ENCODE data around the gene C11orf21.

DNA sequence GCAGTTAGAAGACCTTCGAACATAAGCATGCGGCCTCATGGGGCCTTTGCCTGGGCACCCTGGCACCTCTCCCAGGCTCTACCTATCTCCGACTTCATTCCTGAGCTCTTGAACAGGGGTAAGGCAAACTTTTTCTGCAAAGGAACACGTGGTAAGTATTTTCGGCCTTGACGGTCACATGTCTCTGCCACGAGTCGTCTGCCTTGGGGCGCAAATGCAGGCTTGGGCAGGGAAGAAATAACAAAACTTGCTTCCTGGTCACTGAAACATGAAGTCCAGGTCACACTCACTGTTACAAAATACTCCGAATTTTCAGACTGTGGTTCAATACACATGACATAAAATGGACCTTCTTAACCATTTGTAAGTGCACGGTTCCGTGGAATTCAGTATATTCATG is 27.9 kb downstream of the C11orf21 start:
- no peak for TF ChIP-seq ZNF274 (IDR thresholded peaks at IDR 0.05; ENCODE audit: low read depth, low read length)
- no peak for TF ChIP-seq YY1 (IDR thresholded peaks at IDR 0.05; ENCODE audit: insufficient read depth, insufficient read length)

All from NT2/D1 (cell line).